NCI-H1092 treated with DMSO at 0.1 percent for 48 hours (cell line): ENCODE results near the gene ELP4.

ENCODE experiments used
- DNase-seq: peaks from one replicate; lab custom pipeline; 2025; lab: John Stamatoyannopoulos, UW

The ELP4 gene

GRCh38 chr11:31779374-31779791, 269.8 kb downstream of the ELP4 start:
- DNase-seq, result no peak

GRCh38 chr11:31780078-31780477, 270.5 kb downstream of the ELP4 start:
- DNase-seq, result no peak

- DNase-seq, result no peak
These were observed 271.0 kb downstream of the ELP4 start for GRCh38 chr11:31780480-31780971.

- DNase-seq, result no peak
These were observed 272.7 kb downstream of the ELP4 start for GRCh38 chr11:31782257-31782656.

GRCh38 chr11:31783252-31783651, 273.7 kb downstream of the ELP4 start:
- no peak for DNase-seq

- DNase-seq, result no peak
These were observed 275.0 kb downstream of the ELP4 start for GRCh38 chr11:31784611-31785010.

- DNase-seq, result no peak
These were observed 277.6 kb downstream of the ELP4 start for GRCh38 chr11:31786996-31787685.

- DNase-seq, result no peak
These were observed 278.5 kb downstream of the ELP4 start for GRCh38 chr11:31788085-31788484.

- no peak for DNase-seq
These were observed 281.1 kb downstream of the ELP4 start for GRCh38 chr11:31790649-31791048.

- no peak for DNase-seq
These were observed 282.5 kb downstream of the ELP4 start for GRCh38 chr11:31792036-31792435.

- DNase-seq, result no peak
These were observed 282.9 kb downstream of the ELP4 start for GRCh38 chr11:31792456-31792855.

GRCh38 chr11:31793264-31793663, 283.7 kb downstream of the ELP4 start:
- DNase-seq, result no peak

GRCh38 chr11:31794548-31794947, 285.0 kb downstream of the ELP4 start:
- no peak for DNase-seq

- DNase-seq, result no peak
These were observed 286.3 kb downstream of the ELP4 start for GRCh38 chr11:31795706-31796498.

GRCh38 chr11:31796499-31797189, 287.1 kb downstream of the ELP4 start:
- DNase-seq, result no peak

- no peak for DNase-seq
These were observed 287.9 kb downstream of the ELP4 start for GRCh38 chr11:31797190-31798056.

- no peak for DNase-seq
These were observed 288.5 kb downstream of the ELP4 start for GRCh38 chr11:31798057-31798553.

GRCh38 chr11:31798554-31799434, 289.2 kb downstream of the ELP4 start:
- no peak for DNase-seq

GRCh38 chr11:31799435-31800397, 290.1 kb downstream of the ELP4 start:
- no peak for DNase-seq
